Immature natural killer cell (primary cell): ENCODE data around the gene SNRK. TPM values are rescaled to one million over a fixed set of nuclear protein-coding genes. Genes with fewer than 3 reads are reported as not detected.

Experiments
- DNase-seq, 3 donors: peaks; one replicate each; pipeline ENCODE4 v3.0.0; 2022; ENCODE audit warnings: mixed read lengths in 1 of 3
- H3K27ac Mint-ChIP-seq, 6 donors: one replicate each; pipeline ENCODE4 v1.8.0; 2020; ENCODE audit warnings: mixed read lengths in 6 of 6, mild to moderate bottlenecking in 5 of 6, inconsistent platforms in 4 of 6, moderate library complexity in 3 of 6
- H3K27me3 Mint-ChIP-seq, 3 donors: one replicate each; pipeline ENCODE4 v1.8.0; 2020 to 2021; ENCODE audit warnings: low read depth in 3 of 3, mild to moderate bottlenecking in 3 of 3, mixed read lengths in 3 of 3, moderate library complexity in 3 of 3, inconsistent platforms in 1 of 3
- H3K36me3 Mint-ChIP-seq, 3 donors: one replicate each; pipeline ENCODE4 v1.8.0; 2020; ENCODE audit warnings: mixed read lengths in 3 of 3, inconsistent platforms in 2 of 3, mild to moderate bottlenecking in 2 of 3
- H3K4me1 Mint-ChIP-seq, 2 donors: one replicate each; pipeline ENCODE4 v1.8.0; 2020; ENCODE audit warnings: inconsistent platforms in 2 of 2, mild to moderate bottlenecking in 2 of 2, mixed read lengths in 2 of 2, moderate library complexity in 1 of 2
- H3K4me3 Mint-ChIP-seq, 5 donors: one replicate each; pipeline ENCODE4 v1.8.0; 2020; ENCODE audit warnings: mild to moderate bottlenecking in 5 of 5, mixed read lengths in 5 of 5, inconsistent platforms in 3 of 5, moderate library complexity in 3 of 5
- H3K9me3 Mint-ChIP-seq, 6 donors: one replicate each; pipeline ENCODE4 v1.8.0; 2020; ENCODE audit warnings: mild to moderate bottlenecking in 6 of 6, mixed read lengths in 6 of 6, inconsistent platforms in 4 of 6, moderate library complexity in 3 of 6
- polyA plus RNA-seq, 3 donors: library from polyadenylated mRNA; unstranded; fragments of 300-500 nt; fragmentation: Illumina TruSeq; gene quantifications; one replicate each; pipeline ENCODE4 v1.2.3, GENCODE V29; 2021

Gene SNRK, protein sequence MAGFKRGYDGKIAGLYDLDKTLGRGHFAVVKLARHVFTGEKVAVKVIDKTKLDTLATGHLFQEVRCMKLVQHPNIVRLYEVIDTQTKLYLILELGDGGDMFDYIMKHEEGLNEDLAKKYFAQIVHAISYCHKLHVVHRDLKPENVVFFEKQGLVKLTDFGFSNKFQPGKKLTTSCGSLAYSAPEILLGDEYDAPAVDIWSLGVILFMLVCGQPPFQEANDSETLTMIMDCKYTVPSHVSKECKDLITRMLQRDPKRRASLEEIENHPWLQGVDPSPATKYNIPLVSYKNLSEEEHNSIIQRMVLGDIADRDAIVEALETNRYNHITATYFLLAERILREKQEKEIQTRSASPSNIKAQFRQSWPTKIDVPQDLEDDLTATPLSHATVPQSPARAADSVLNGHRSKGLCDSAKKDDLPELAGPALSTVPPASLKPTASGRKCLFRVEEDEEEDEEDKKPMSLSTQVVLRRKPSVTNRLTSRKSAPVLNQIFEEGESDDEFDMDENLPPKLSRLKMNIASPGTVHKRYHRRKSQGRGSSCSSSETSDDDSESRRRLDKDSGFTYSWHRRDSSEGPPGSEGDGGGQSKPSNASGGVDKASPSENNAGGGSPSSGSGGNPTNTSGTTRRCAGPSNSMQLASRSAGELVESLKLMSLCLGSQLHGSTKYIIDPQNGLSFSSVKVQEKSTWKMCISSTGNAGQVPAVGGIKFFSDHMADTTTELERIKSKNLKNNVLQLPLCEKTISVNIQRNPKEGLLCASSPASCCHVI
- polyA plus RNA-seq: 10 to 100 TPM; 34.3 to 68.6 (median 38.4) TPM

- peak; percentile 93 to 94 (median 94) for DNase-seq
- peaks cover 2 to 24% (median 15%) of the 10 kb centered on the region in 3 donors for H3K27me3 Mint-ChIP-seq
- no peaks in the 10 kb centered on the region for H3K9me3 Mint-ChIP-seq
- peak within 1 kb of the TSS; percentile 93 to 100 (median 98) for H3K27ac Mint-ChIP-seq
- H3K4me3 Mint-ChIP-seq: peak within 1 kb of the TSS; percentile 97 to 100 (median 98)
- peaks cover 0 to 5% (median 3%) of the 10 kb centered on the region in 3 donors for H3K36me3 Mint-ChIP-seq
- peaks cover 39 to 42% of the 10 kb centered on the region in 2 donors for H3K4me1 Mint-ChIP-seq
These were observed at the start of gene SNRK for GRCh38 chr3:43286115-43286840. TSS of gene SNRK (plus strand) at chr3:43286540. CDS start at chr3:43303204, 16,664 bp downstream.

DNA sequence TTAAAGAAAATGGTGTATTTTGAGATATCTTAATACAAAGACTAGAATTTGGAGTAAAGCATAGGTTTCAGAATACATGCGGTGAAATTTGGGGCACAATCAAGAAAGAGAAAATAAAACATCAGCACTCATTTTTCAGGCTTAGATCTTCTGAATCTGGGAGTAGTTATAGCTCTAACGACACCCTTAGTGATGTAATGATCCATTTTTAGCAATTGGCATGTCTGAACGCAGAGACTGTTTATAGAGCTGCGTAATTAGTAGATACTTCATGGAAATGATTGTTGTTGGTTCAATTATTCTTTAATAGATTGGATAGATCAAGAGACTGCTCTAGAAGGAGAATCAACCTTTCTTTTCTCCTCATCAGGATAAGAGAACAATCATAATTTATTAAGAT lies 47.5 kb upstream of the SNRK start:
- peaks cover 0 to 5% (median 3%) of the 10 kb centered on the region in 3 donors for H3K27me3 Mint-ChIP-seq
- peaks cover 19 to 27% of the 10 kb centered on the region in 2 donors for H3K4me1 Mint-ChIP-seq
- H3K4me3 Mint-ChIP-seq: no peak overlapping the region
- no peaks in the 10 kb centered on the region for H3K9me3 Mint-ChIP-seq
- DNase-seq: no peak
- H3K27ac Mint-ChIP-seq: no peak overlapping the region
- H3K36me3 Mint-ChIP-seq: peaks cover 0 to 3% (median 3%) of the 10 kb centered on the region in 3 donors

- Mint-ChIP-seq H3K4me3 (no peak overlapping the region), H3K36me3 (peaks cover 0 to 3% (median 3%) of the 10 kb centered on the region in 3 donors), H3K27ac (no peak overlapping the region), H3K27me3 (peaks cover 0 to 5% (median 3%) of the 10 kb centered on the region in 3 donors), H3K9me3 (no peaks in the 10 kb centered on the region), H3K4me1 (peaks cover 29 to 35% of the 10 kb centered on the region in 2 donors)
- DNase-seq: no peak
These were observed 46.6 kb upstream of the SNRK start for GRCh38 chr3:43239755-43240154.

DNA sequence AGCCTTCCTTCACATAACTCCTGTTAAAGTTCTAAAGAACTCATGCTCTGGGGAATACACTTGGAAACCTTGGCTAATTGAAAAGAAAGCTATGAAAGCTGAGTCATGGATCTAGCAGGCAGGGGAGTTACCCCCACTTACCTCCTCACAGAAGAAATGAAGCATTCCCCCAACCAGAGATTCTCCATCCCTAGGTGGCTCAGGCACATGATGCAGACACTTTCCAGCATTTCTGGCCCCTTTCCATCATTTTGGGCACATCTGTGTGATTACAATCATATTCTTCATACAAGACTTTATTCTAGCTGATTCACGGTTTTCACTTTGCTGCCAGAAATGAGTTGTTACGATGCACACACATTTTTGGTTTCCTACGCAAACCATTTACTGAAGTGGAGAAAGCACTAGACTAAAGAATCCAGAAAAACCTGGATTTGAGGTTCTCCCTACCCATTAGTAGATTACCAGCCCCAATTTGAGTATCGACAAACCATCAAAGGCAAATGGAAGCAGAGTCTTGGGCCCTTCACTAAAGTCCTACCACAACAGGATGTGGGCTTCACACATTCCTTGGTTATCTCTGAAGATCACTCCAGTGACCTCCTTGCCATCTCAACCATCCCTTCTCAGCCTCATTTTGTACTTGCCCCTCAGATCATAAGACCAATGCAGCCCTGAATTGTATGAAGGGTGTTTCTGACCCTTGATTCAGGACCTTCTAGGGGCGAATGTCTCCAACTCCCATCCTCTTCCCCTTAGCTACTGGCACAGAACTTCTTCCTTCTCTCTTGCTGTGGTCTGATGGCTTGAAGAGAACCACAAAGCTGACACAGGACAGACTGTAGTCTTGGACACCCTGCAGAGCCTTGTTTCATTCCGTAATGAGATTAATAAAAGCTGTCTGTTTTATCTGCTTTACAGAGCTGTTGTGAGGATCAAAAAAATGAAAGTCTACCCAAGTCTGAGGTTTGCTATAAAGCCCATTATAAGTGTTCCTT lies 42.5 kb upstream of the SNRK start:
- peaks cover 0 to 3% (median 3%) of the 10 kb centered on the region in 3 donors for H3K27me3 Mint-ChIP-seq
- no peaks in the 10 kb centered on the region for H3K9me3 Mint-ChIP-seq
- peak overlapping the region; percentile 9 to 78 (median 54) for H3K27ac Mint-ChIP-seq
- peaks cover 39 to 59% of the 10 kb centered on the region in 2 donors for H3K4me1 Mint-ChIP-seq
- DNase-seq: peak; percentile 31 to 46 (median 41)
- peaks cover 0 to 3% (median 0%) of the 10 kb centered on the region in 3 donors for H3K36me3 Mint-ChIP-seq
- H3K4me3 Mint-ChIP-seq: peak overlapping the region; percentile 56 to 78 (median 68)

- Mint-ChIP-seq H3K36me3 (peaks cover 0 to 4% (median 3%) of the 10 kb centered on the region in 3 donors), H3K27ac (peak overlapping the region in 3 of 6 donors; percentile 9 to 78 (median 63)), H3K9me3 (no peaks in the 10 kb centered on the region), H3K27me3 (peaks cover 0 to 3% (median 3%) of the 10 kb centered on the region in 3 donors), H3K4me1 (peaks cover 39 to 61% of the 10 kb centered on the region in 2 donors), H3K4me3 (peak overlapping the region in 2 of 5 donors; percentile 48 to 78)
- no peak for DNase-seq
These were observed 41.6 kb upstream of the SNRK start for GRCh38 chr3:43244694-43245093.

GRCh38 chr3:43246976-43247375 lies 39.4 kb upstream of the SNRK start:
- Mint-ChIP-seq H3K9me3 (no peaks in the 10 kb centered on the region), H3K27me3 (peaks cover 0 to 5% (median 3%) of the 10 kb centered on the region in 3 donors), H3K4me1 (peaks cover 39 to 61% of the 10 kb centered on the region in 2 donors), H3K36me3 (peaks cover 0 to 4% (median 0%) of the 10 kb centered on the region in 3 donors), H3K4me3 (peak overlapping the region in 1 of 5 donors; percentile 59), H3K27ac (peak overlapping the region in 4 of 6 donors; percentile 36 to 71 (median 52))
- no peak for DNase-seq

DNA sequence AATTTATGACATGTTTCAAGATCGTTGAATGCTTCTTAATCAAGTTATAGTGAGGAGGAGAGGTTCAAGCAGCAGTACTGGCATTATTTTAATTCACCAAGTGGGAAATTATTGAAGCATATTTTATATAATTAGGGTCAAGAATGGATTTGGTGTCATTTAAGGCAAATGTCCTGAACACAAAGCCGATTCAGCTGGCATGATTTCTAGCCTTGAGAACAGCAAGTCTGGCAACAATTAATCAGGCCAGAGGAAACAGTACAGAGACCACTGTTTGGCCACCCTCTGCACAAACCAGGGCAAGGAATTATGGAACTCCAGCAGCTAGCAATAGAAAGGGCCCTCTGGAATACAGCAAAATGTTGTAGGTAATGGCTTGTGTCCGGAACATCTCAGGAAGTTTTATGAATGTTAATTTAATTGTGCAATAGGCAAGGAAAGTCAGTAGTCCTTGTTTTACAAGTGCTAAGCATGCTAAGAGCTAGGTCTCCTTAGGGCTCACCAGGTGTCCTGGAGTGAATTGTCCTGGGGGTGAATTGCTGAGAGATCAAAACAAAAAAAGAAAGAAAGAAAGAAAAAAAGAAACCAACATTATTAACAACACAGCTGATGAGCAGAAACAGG lies 38.7 kb upstream of the SNRK start:
- H3K27me3 Mint-ChIP-seq: peaks cover 0 to 5% (median 3%) of the 10 kb centered on the region in 3 donors
- DNase-seq: no peak
- H3K36me3 Mint-ChIP-seq: peaks cover 0 to 4% (median 0%) of the 10 kb centered on the region in 3 donors
- H3K4me3 Mint-ChIP-seq: peak overlapping the region in 1 of 5 donors; percentile 9
- H3K9me3 Mint-ChIP-seq: no peaks in the 10 kb centered on the region
- peak overlapping the region in 2 of 6 donors; percentile 0 to 45 for H3K27ac Mint-ChIP-seq
- H3K4me1 Mint-ChIP-seq: peaks cover 39 to 58% of the 10 kb centered on the region in 2 donors

- H3K27me3 Mint-ChIP-seq: peaks cover 0 to 7% (median 3%) of the 10 kb centered on the region in 3 donors
- peak overlapping the region in 1 of 6 donors; percentile 41 for H3K27ac Mint-ChIP-seq
- no peak overlapping the region for H3K4me3 Mint-ChIP-seq
- DNase-seq: no peak
- peaks cover 0 to 4% (median 0%) of the 10 kb centered on the region in 3 donors for H3K36me3 Mint-ChIP-seq
- H3K4me1 Mint-ChIP-seq: peaks cover 39 to 53% of the 10 kb centered on the region in 2 donors
- no peaks in the 10 kb centered on the region for H3K9me3 Mint-ChIP-seq
These were observed 38.2 kb upstream of the SNRK start for GRCh38 chr3:43248185-43248583.

- H3K4me3 Mint-ChIP-seq: no peak overlapping the region
- DNase-seq: no peak
- peak overlapping the region in 2 of 6 donors; percentile 9 to 47 for H3K27ac Mint-ChIP-seq
- H3K27me3 Mint-ChIP-seq: peaks cover 0 to 6% (median 4%) of the 10 kb centered on the region in 3 donors
- no peaks in the 10 kb centered on the region for H3K9me3 Mint-ChIP-seq
- peaks cover 0 to 8% (median 0%) of the 10 kb centered on the region in 3 donors for H3K36me3 Mint-ChIP-seq
- peaks cover 31 to 46% of the 10 kb centered on the region in 2 donors for H3K4me1 Mint-ChIP-seq
These were observed 37.4 kb upstream of the SNRK start for GRCh38 chr3:43248973-43249372.

GRCh38 chr3:43249405-43249804 lies 36.9 kb upstream of the SNRK start:
- Mint-ChIP-seq H3K9me3 (no peaks in the 10 kb centered on the region), H3K27ac (peak overlapping the region in 1 of 6 donors; percentile 9), H3K4me3 (no peak overlapping the region), H3K36me3 (peaks cover 0 to 8% (median 0%) of the 10 kb centered on the region in 3 donors), H3K27me3 (peaks cover 0 to 6% (median 4%) of the 10 kb centered on the region in 3 donors), H3K4me1 (peaks cover 26 to 41% of the 10 kb centered on the region in 2 donors)
- no peak for DNase-seq

DNA sequence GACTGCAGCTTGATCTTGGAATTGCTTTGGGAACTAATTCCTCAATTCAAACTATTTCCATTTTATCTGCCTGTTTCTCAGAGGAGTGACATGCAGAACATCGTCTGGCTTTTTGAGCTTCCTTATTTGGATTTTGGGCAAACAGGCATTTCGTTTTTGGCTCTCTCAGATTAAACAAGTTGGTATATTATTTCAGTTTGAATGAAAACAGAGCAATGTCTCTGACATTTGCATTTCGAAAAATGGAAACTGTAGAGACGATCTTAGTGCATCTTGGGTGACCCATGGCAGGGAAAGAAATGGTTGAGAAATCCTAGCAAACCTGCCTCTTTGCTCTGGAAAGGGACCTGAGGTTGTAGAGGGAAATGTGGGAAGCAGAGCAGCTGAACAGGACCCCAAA lies 33.0 kb upstream of the SNRK start:
- H3K27me3 Mint-ChIP-seq: peaks cover 0 to 12% (median 11%) of the 10 kb centered on the region in 3 donors
- H3K4me1 Mint-ChIP-seq: peaks cover 24 to 30% of the 10 kb centered on the region in 2 donors
- H3K9me3 Mint-ChIP-seq: no peaks in the 10 kb centered on the region
- no peak overlapping the region for H3K4me3 Mint-ChIP-seq
- no peak for DNase-seq
- no peak overlapping the region for H3K27ac Mint-ChIP-seq
- peaks cover 0 to 8% (median 0%) of the 10 kb centered on the region in 3 donors for H3K36me3 Mint-ChIP-seq

GRCh38 chr3:43254125-43254524 lies 32.2 kb upstream of the SNRK start:
- peaks cover 24 to 29% of the 10 kb centered on the region in 2 donors for H3K4me1 Mint-ChIP-seq
- peaks cover 0 to 12% (median 10%) of the 10 kb centered on the region in 3 donors for H3K27me3 Mint-ChIP-seq
- peaks cover 0 to 6% (median 0%) of the 10 kb centered on the region in 3 donors for H3K36me3 Mint-ChIP-seq
- no peak overlapping the region for H3K27ac Mint-ChIP-seq
- H3K4me3 Mint-ChIP-seq: no peak overlapping the region
- no peaks in the 10 kb centered on the region for H3K9me3 Mint-ChIP-seq
- DNase-seq: no peak
